GM12801 (cell line): ENCODE results near the gene ASCC2.

Source experiments
- TF ChIP-seq, protein P1 (sequence below): IDR thresholded peaks from one replicate; pipeline ENCODE4 v1.5.1; 2011; ENCODE audit warnings: control low read depth; ENCODE audit not compliant: insufficient read length; ENCODE audit errors: extremely low read depth

Gene ASCC2

DNA sequence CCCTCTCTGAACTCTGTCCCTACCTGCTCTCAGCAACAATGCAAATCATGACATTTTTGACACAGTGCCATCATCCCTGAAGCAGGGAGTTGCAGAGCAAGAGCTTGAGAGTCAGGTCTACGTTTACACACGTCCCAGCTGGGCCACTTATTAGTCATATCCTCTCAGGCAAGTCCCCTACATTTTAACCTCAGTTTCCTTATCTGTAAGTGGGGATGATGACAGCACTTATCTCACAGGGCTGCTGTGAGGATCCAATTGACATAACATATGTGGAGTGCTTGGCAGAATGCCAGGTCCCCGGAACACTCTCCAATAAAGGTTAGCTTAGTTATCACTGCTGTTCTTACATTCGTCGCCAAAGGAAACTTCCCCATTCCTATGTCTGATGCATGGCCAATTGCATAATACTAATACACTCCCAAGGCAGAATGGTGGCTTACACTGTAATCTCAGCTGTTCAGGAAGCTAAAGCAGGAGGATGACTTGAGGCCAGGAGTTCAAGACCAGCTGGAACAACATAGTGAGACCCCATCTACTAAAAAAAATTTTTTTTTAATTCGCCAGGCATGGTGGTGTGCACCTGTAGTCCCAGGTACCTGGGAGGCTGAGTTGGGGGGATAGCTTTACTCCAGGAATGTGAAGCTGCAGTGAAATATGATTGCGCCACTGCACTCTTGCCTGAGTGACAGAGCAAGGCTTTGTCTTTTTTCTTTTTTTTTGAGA lies 16.6 kb downstream of the ASCC2 start:
- TF ChIP-seq, protein P1, sequence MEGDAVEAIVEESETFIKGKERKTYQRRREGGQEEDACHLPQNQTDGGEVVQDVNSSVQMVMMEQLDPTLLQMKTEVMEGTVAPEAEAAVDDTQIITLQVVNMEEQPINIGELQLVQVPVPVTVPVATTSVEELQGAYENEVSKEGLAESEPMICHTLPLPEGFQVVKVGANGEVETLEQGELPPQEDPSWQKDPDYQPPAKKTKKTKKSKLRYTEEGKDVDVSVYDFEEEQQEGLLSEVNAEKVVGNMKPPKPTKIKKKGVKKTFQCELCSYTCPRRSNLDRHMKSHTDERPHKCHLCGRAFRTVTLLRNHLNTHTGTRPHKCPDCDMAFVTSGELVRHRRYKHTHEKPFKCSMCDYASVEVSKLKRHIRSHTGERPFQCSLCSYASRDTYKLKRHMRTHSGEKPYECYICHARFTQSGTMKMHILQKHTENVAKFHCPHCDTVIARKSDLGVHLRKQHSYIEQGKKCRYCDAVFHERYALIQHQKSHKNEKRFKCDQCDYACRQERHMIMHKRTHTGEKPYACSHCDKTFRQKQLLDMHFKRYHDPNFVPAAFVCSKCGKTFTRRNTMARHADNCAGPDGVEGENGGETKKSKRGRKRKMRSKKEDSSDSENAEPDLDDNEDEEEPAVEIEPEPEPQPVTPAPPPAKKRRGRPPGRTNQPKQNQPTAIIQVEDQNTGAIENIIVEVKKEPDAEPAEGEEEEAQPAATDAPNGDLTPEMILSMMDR = no peak

DNA sequence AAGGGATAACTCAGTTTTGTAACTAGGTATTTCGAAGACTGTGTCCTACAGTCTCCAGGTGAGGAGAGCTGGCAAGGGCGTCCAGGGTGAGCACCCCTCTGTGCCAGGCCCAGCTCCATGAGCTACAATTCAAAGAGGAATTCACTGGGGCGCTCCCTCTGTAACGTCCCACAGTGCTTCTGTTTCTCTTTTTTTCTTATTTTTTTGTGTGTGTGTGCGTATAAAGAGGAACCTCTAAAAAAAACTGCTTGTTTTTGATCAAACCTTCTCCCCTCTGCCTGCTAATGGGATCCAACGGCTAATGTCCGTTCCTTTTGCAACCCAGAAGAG lies 17.1 kb downstream of the ASCC2 start:
- TF ChIP-seq, protein P1 = no peak

DNA sequence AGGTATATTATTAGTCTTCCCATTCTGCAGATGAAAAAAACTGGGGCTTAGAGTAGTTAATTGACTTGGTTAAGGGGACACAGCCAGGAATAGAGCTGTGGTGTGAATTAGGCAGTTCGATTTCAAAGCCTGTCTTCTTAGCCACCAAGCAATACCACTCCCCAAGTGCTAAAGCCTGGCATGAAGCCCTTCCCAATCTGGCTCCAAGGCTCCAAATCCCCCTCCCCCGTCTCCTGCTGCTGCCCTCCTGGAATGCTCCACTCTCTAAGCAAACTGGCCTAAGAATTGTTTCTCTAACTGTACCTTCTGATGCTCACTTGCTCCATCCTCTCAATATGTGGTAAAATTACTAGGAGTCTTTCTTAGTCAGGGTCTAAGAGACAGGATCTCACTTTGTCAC lies 18.6 kb downstream of the ASCC2 start:
- TF ChIP-seq, protein P1 = no peak

DNA sequence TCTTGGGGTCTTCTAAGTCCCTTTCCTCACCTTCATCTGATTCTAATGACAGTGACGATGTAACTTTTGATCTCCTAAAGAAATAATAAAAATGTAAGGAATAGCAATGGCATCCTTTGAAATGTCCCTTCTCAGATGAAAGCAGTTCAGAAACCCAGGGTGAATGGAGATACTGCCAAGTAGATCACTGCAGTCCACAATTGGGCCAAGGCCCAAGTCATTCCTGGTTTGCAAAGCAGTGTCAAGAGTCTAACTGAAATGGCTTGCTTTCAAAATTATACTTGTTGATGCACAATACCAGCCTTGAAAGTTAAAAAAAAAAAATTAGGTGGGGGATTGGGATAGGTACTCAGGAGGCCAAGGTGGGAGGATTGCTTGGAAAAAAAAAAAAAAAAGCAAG lies 20.4 kb downstream of the ASCC2 start:
- TF ChIP-seq, protein P1 = no peak

DNA sequence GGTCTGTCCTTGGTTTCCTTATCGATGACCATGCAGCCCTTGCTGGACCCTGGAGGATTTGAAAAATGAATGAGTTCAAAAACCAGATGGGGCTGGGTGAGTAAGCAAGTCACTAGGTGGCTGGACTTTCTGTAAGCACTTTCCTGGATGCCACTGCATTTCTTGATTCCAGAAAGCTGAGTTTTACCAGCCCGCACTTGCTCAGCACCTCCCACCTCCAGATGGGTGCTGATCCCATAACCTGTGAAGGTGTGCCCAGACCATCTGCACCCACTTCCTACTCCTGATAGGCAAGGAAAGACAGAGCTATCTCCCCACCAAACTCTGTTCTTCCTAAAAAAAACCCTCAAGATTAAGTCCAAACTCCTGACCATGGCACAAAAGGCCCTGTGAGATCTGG lies 21.1 kb downstream of the ASCC2 start:
- TF ChIP-seq, protein P1 = no peak

DNA sequence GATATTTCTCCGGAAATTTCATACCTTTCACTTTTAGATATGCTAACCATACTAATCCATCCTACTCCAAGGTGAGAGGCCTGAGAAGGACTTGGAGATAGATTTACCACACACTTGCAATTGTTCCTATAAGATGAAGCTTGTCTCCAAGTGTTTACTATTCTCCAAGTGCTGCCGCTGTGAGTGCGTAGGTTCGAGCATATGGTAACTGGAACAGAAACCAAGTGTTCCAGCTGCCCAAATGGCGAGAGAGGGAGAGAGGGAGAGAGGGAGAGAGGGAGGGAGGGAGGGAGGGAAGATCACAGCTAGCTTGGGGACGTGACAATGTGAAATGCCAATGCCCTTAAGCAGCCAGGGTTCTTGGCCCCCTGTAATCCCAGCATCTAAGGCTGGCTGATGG lies 21.5 kb downstream of the ASCC2 start:
- TF ChIP-seq, protein P1 = no peak

DNA sequence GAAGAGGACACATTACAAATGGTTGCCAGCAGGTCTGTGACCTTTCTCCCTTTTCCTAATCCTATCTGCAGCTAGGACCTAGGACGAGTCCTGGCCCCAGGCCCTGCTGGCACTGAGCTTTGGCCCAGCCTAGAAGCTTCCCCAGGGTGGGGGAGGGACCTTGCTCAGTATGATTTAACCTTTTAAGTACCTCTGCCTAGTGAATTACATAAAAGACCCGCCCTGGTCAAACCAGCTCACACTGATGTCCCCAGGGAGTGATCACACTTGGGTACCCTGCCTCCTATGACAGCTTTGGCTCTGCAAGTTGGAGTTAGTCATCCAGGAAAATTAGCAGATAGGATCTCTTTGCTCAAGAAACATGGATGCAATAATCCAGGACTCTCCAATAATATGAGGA lies 21.9 kb downstream of the ASCC2 start:
- TF ChIP-seq, protein P1 = no peak
